Right renal cortex interstitium (tissue), 3 donors: Measurements from ENCODE around the gene PHLDA1. TPM values are rescaled to one million over a fixed set of nuclear protein-coding genes. Genes with fewer than 3 reads are reported as not detected.
A peak's percentile ranks its signal among the peaks of the same experiment; 100 is the strongest.

Source experiments
- DNase-seq, 3 donors: peaks; one replicate each; pipeline ENCODE4 v3.0.0-alpha.2; 2013; ENCODE audit warnings: low read depth in 3 of 3, low spot score in 2 of 3
- polyA plus RNA-seq, 3 donors: library from polyadenylated mRNA; unstranded; fragments of 120-200 nt; gene quantifications; one replicate each; pipeline ENCODE4 v1.2.1, GENCODE V29; 2013; ENCODE audit not compliant: insufficient read length in 3 of 3

PHLDA1 gene
- 10 to 100 TPM; 33.9 to 37.7 (median 34.5) TPM for polyA plus RNA-seq

- peak; percentile 87 to 95 (median 89) for DNase-seq
Observed at GRCh38 chr12:76031414-76032042, at the start of gene PHLDA1. TSS of gene PHLDA1 (minus strand) at chr12:76031776.

GRCh38 chr12:76080729-76081415 lies 49.3 kb upstream of the PHLDA1 start:
- DNase-seq, result no peak

GRCh38 chr12:76080017-76080728 lies 48.6 kb upstream of the PHLDA1 start:
- DNase-seq, result no peak

- no peak for DNase-seq
Observed at GRCh38 chr12:76078748-76079147, 47.2 kb upstream of the PHLDA1 start.

- DNase-seq, result no peak
Observed at GRCh38 chr12:76075448-76075847, 43.9 kb upstream of the PHLDA1 start.

GRCh38 chr12:76074701-76075336 lies 43.2 kb upstream of the PHLDA1 start:
- DNase-seq, result no peak

GRCh38 chr12:76073561-76073960 lies 42.0 kb upstream of the PHLDA1 start:
- no peak for DNase-seq

GRCh38 chr12:76072568-76072967 lies 41.0 kb upstream of the PHLDA1 start:
- no peak for DNase-seq

- no peak for DNase-seq
Observed at GRCh38 chr12:76069339-76069738, 37.8 kb upstream of the PHLDA1 start.

GRCh38 chr12:76065917-76066316 lies 34.3 kb upstream of the PHLDA1 start:
- no peak for DNase-seq

GRCh38 chr12:76064904-76065303 lies 33.3 kb upstream of the PHLDA1 start:
- DNase-seq, result no peak

- no peak for DNase-seq
Observed at GRCh38 chr12:76060111-76060510, 28.5 kb upstream of the PHLDA1 start.

- no peak for DNase-seq
Observed at GRCh38 chr12:76057326-76057725, 25.8 kb upstream of the PHLDA1 start.

GRCh38 chr12:76055393-76055792 lies 23.8 kb upstream of the PHLDA1 start:
- DNase-seq, result no peak

- DNase-seq, result no peak
Observed at GRCh38 chr12:76049575-76050251, 18.1 kb upstream of the PHLDA1 start.

- DNase-seq, result no peak
Observed at GRCh38 chr12:76047742-76048141, 16.2 kb upstream of the PHLDA1 start.

- DNase-seq, result no peak
Observed at GRCh38 chr12:76047060-76047459, 15.5 kb upstream of the PHLDA1 start.

GRCh38 chr12:76043377-76043776 lies 11.8 kb upstream of the PHLDA1 start:
- DNase-seq, result no peak

- no peak for DNase-seq
Observed at GRCh38 chr12:76042147-76042546, 10.6 kb upstream of the PHLDA1 start.

- DNase-seq, result no peak
Observed at GRCh38 chr12:76041406-76041805, 9.8 kb upstream of the PHLDA1 start.

- no peak for DNase-seq
Observed at GRCh38 chr12:76040461-76040860, 8.9 kb upstream of the PHLDA1 start.
